H7 (cell line): ENCODE data around the gene CCR6. TPM values are rescaled to one million over a fixed set of nuclear protein-coding genes. Genes with fewer than 3 reads are reported as not detected.

Source experiments
- DNase-seq: peaks from one replicate; pipeline ENCODE4 v3.0.0; 2012
- H3K27me3 ChIP-seq: 2 replicates; pipeline ENCODE4 v1.6.0; 2011; ENCODE audit warnings: mild to moderate bottlenecking, low read length; ENCODE audit not compliant: control insufficient read depth, insufficient read depth
- H3K36me3 ChIP-seq: replicated peaks from 2 replicates; pipeline ENCODE4 v1.5.1; 2011; ENCODE audit warnings: low read length; ENCODE audit not compliant: control insufficient read depth, insufficient read depth
- H3K4me3 ChIP-seq: 2 replicates; pipeline ENCODE4 v1.5.1; 2011; ENCODE audit warnings: low read depth, mild to moderate bottlenecking, control low read depth, low read length, moderate library complexity; ENCODE audit not compliant: insufficient read depth
- total RNA-seq: library from RNA; depleted of rRNA; stranded (reverse); fragments of >200 nt; shearing (Covaris generic); gene quantifications from 2 replicates; pipeline ENCODE4 v1.2.3, GENCODE V29; 2014

Gene CCR6
- total RNA-seq, 1 experiment from 2014 or later: not detected

- DNase-seq: no peak
- H3K4me3 ChIP-seq: no peak overlapping the region
- H3K36me3 ChIP-seq: no peaks in the 10 kb centered on the region
- H3K27me3 ChIP-seq: no peaks in the 10 kb centered on the region
These were observed 28.9 kb upstream of the CCR6 start for GRCh38 chr6:167093922-167094432.

GRCh38 chr6:167094436-167094819, 28.5 kb upstream of the CCR6 start:
- DNase-seq: no peak
- no peaks in the 10 kb centered on the region for H3K27me3 ChIP-seq
- no peaks in the 10 kb centered on the region for H3K36me3 ChIP-seq
- H3K4me3 ChIP-seq: no peak overlapping the region

- no peaks in the 10 kb centered on the region for H3K27me3 ChIP-seq
- no peaks in the 10 kb centered on the region for H3K36me3 ChIP-seq
- H3K4me3 ChIP-seq: no peak overlapping the region
- no peak for DNase-seq
These were observed 27.9 kb upstream of the CCR6 start for GRCh38 chr6:167094820-167095637.

- DNase-seq: no peak
- no peaks in the 10 kb centered on the region for H3K36me3 ChIP-seq
- no peak overlapping the region for H3K4me3 ChIP-seq
- H3K27me3 ChIP-seq: no peaks in the 10 kb centered on the region
These were observed 27.0 kb upstream of the CCR6 start for GRCh38 chr6:167095888-167096287.

- no peak overlapping the region for H3K4me3 ChIP-seq
- H3K36me3 ChIP-seq: no peaks in the 10 kb centered on the region
- H3K27me3 ChIP-seq: no peaks in the 10 kb centered on the region
- no peak for DNase-seq
These were observed 25.9 kb upstream of the CCR6 start for GRCh38 chr6:167096991-167097390.

GRCh38 chr6:167097770-167098169, 25.1 kb upstream of the CCR6 start:
- Histone ChIP-seq H3K36me3 (no peaks in the 10 kb centered on the region), H3K27me3 (no peaks in the 10 kb centered on the region), H3K4me3 (no peak overlapping the region)
- DNase-seq: no peak

GRCh38 chr6:167098825-167099225, 24.1 kb upstream of the CCR6 start:
- Histone ChIP-seq H3K4me3 (no peak overlapping the region), H3K27me3 (no peaks in the 10 kb centered on the region), H3K36me3 (no peaks in the 10 kb centered on the region)
- no peak for DNase-seq

- Histone ChIP-seq H3K36me3 (no peaks in the 10 kb centered on the region), H3K4me3 (no peak overlapping the region), H3K27me3 (no peaks in the 10 kb centered on the region)
- no peak for DNase-seq
These were observed 23.2 kb upstream of the CCR6 start for GRCh38 chr6:167099707-167100106.

GRCh38 chr6:167100241-167100674, 22.6 kb upstream of the CCR6 start:
- no peaks in the 10 kb centered on the region for H3K27me3 ChIP-seq
- H3K36me3 ChIP-seq: no peaks in the 10 kb centered on the region
- no peak overlapping the region for H3K4me3 ChIP-seq
- DNase-seq: no peak

GRCh38 chr6:167102318-167102717, 20.6 kb upstream of the CCR6 start:
- Histone ChIP-seq H3K4me3 (no peak overlapping the region), H3K27me3 (no peaks in the 10 kb centered on the region), H3K36me3 (no peaks in the 10 kb centered on the region)
- no peak for DNase-seq

- Histone ChIP-seq H3K27me3 (no peaks in the 10 kb centered on the region), H3K4me3 (no peak overlapping the region), H3K36me3 (no peaks in the 10 kb centered on the region)
- DNase-seq: no peak
These were observed 19.6 kb upstream of the CCR6 start for GRCh38 chr6:167103041-167103891.

GRCh38 chr6:167104388-167104787, 18.5 kb upstream of the CCR6 start:
- no peaks in the 10 kb centered on the region for H3K27me3 ChIP-seq
- H3K4me3 ChIP-seq: no peak overlapping the region
- no peaks in the 10 kb centered on the region for H3K36me3 ChIP-seq
- DNase-seq: no peak

GRCh38 chr6:167105060-167105459, 17.8 kb upstream of the CCR6 start:
- no peak for DNase-seq
- H3K27me3 ChIP-seq: no peaks in the 10 kb centered on the region
- H3K4me3 ChIP-seq: no peak overlapping the region
- H3K36me3 ChIP-seq: no peaks in the 10 kb centered on the region

- H3K27me3 ChIP-seq: no peaks in the 10 kb centered on the region
- no peak for DNase-seq
- H3K36me3 ChIP-seq: no peaks in the 10 kb centered on the region
- no peak overlapping the region for H3K4me3 ChIP-seq
These were observed 16.5 kb upstream of the CCR6 start for GRCh38 chr6:167106406-167106805.

GRCh38 chr6:167107787-167108186, 15.1 kb upstream of the CCR6 start:
- no peak overlapping the region for H3K4me3 ChIP-seq
- H3K36me3 ChIP-seq: no peaks in the 10 kb centered on the region
- DNase-seq: no peak
- no peaks in the 10 kb centered on the region for H3K27me3 ChIP-seq
